NAMALWA (cell line): ENCODE data around the gene BCKDK.
"Not testable (repeated sequence)": the region's sequence is repeated elsewhere in the genome, so short reads cannot be mapped to it uniquely, and the experiment has no call there.

Source experiments
- DNase-seq: peaks from one replicate; pipeline ENCODE4 v3.0.0-alpha.2; 2015; ENCODE audit warnings: low spot score

The BCKDK gene

GRCh38 chr16:31127182-31127581, 19.0 kb downstream of the BCKDK start:
- no peak for DNase-seq

- DNase-seq = no peak
Observed at GRCh38 chr16:31128711-31129567, 20.8 kb downstream of the BCKDK start.

GRCh38 chr16:31129568-31130335, 21.6 kb downstream of the BCKDK start:
- DNase-seq = no peak

DNA sequence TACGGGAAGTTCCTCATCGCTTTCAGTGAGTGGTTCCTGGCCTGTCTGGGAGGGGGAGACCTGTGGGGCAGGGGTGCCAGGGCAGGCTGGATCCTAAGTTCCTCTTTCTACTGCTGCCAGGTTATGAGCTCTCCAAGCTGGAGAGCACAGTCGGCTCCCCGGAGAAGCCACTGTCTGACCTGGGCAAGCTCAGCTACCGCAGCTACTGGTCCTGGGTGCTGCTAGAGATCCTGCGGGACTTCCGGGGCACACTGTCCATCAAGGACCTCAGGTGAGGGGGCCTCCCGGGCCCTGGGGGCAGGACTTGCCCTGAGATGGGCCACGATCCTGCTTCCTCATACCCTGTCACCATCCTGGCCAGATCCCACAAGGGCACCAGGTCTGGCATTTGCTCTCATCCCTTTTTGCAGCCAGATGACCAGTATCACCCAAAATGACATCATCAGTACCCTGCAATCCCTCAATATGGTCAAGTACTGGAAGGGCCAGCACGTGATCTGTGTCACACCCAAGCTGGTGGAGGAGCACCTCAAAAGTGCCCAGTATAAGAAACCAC, 22.2 kb downstream of the BCKDK start:
- no peak for DNase-seq

DNA sequence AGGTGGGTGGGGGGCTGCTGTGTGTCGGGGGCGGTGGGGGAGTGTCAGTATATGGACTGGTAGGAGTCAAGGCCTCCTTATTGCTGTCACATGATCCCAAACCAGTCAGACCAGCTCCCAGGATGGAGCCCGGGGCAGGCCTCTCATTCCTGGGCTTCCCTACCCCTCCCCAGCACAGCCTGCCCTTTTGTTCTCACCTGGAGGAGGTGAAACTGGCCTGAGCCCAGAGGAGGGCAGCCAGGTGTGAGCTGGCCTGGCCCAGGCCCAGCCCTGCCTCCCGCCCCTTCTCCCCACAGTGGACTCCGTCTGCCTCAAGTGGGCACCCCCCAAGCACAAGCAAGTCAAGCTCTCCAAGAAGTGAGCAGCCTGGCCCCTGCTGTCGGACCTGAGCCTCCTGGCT, 22.7 kb downstream of the BCKDK start:
- no peak for DNase-seq

DNA sequence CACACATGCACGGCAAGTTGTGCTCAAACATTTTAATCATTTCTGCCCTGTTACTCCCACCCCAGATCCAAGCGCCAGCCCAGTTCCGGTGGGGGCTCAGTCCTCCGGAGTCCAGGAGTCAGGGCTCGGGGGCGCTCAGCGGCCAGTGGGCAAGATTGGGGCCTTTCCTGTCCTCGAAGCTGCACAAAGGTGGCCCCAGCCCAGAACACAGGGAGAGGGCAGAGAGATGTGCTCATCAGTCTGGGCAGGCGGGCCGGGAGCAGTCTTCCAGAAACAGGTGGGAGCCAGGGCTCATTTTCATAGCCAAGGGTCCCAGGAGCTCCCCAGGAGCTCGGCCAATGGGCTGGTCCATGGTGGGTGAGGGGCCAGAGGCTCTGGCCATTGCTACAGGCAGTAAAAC, 23.2 kb downstream of the BCKDK start:
- no peak for DNase-seq

GRCh38 chr16:31131841-31132271, 23.7 kb downstream of the BCKDK start:
- no peak for DNase-seq

DNA sequence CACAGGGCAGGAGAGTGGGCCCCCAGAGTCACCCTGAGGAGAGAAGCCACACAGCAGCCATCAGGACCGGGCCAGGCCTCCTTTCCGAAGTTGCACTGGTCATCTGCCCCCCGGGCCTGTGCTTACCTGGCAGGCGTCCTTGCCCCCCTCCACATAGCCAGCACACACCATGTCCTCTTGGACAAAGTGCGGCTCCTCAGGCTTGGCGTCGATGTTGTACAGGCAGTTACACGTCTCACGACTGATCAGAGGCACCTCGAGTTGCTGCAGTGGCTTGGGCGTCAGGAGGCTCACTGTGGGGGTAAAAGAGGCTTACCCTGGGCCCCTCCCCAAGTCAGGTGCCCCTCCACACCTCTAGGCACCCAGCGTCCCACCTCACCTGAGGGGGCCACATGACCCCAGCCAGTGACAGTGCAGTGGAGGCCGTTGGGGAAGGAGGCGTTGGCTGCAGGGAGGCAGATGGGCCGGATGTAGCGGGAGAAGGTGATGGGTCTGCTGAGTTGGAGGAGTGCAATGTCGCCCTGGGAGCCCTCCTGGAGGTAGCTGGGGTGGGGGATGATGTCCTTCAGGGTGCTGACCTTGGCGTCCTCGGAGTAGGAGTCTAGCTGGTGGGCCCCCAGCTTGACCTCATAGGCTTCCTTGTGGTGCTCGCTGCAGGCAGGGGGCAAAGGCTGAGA, 24.3 kb downstream of the BCKDK start:
- no peak for DNase-seq

- no peak for DNase-seq
Observed at GRCh38 chr16:31133046-31133501, 24.9 kb downstream of the BCKDK start.

- DNase-seq = no peak
Observed at GRCh38 chr16:31134091-31134571, 25.9 kb downstream of the BCKDK start.

DNA sequence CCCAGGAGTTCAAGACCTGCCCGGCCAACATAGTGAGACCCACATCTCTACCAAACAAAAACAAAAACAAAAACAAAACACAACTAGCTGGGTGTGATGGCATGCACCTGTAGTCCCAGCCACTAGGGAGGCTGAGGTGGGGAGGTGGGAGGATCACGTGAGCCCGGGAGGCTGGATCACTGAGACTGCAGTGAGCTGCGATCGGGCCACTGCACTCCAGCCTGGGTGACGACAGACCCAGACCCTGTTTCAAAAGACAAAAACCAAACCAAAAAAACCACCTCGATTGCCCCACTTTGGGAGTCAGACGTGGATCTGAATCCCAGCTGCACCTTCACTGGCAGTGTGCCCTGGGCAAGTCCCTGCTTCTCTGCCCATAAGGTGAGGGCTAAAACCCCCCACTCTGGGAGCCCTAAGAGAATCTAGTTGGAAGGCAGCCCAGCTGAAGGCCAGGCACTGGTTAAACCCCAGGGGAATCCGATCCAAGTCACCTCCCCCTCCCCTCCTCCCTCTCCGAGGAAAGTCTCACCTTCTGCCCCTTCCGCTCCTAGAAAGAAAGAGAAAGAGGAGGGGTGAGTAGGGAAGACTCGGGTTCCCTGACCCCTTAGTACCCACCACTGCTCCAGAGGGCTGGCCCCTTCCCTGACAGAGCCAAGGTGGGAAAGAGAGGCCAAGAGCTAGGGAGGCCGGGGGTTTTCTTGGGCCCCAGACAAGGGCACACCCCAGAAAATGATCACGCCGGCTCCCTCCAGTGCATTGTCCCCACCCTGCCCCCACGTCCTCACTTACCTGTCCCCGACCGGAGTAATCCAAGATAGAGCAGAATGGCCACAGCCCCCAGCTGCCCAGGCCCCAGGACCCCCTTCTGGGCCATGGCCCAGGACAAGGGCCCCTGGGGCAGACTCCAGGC, 26.7 kb downstream of the BCKDK start:
- DNase-seq = no peak

DNA sequence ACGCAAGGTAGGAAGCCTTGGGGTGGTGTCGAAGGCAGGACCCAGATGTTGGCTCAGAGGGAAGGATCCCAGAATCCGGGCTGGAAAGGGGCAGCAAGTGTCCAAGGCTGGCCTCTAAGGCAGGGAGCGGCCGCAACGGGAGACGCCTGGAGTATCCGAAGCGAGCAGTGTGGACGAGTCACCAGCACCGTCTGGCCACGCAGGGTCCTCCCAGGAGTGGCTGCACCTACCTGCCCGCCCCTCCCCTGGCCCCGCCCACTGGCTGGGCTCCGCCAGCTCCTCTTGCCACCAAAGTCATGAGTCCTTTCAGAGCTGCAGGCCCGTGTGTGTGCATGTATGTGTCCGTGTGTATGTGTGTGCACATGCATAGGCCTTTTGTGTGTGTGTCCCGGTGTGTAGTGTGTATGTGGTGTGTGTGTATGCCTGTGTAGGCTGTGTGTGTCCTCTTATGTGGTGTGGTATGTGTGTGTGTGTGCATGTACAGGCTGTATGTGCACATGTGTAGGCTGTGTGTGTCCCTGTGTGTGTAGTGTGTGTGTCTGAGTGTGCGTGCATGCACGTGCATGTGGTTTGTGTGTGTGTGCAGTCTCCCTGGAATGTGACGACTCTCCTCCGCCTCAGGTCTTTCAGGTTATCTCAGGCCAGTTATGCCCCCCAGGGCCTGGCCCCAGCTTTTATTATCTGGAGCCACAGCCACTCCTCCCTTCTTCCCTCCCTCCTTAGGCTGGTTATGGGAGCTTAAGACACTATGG, 27.5 kb downstream of the BCKDK start, which contains the start of gene PRSS8:
Gene PRSS8 (minus strand): TSS at position 193 of the 752 bp plus-strand sequence. CDS start 229 bp downstream, outside the sequence.
- DNase-seq = no peak

DNA sequence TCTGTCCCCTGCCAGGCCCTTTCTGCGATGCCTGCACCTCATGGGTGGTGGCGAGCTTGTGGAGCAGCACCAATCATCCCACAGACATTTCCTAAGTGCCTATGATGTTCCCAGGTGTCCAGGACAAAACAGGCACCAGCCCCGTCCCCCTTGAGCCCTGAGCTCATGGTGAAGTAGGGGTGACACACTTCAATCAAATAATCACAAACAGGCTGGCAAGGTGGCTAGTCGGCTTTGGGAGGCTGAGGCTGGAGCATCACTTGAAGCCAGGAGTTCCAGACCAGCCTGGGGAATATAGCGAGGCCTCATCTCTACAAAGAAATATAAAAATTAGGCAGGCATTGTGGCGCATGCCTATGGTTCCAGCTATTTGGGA, 28.1 kb downstream of the BCKDK start:
- no peak for DNase-seq

DNA sequence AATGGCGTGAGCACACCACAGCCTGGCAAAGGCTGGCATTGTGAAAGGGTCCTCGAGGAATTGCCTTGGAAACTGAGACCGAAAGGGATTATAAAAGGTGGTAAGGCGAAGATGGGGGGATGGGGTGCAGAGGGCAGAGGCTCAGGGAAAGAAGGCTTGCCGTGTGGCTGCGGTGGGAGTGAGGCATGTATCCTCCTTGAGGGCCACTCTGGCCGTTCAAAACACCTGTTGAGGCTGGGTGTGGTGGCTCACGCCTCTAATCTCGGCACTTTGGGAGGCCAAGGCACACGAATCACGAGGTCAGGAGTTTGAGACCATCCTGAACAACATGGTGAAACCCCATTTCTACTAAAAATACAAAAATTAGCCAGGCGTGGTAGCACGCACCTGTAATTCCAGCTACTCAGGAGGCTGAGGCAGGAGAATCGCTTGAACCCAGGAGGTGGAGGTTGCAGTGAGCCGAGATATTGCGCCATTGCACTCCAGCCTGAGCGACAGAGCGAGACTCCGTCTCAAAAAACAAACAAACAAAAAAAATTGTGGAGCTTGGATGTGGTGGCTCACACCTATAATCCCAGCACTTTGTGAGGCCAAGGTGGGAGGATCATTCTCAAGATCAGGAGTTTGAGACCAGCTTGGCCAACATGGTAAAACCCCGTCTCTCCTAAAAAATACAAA, 28.8 kb downstream of the BCKDK start:
- DNase-seq = not testable (repeated sequence)

DNA sequence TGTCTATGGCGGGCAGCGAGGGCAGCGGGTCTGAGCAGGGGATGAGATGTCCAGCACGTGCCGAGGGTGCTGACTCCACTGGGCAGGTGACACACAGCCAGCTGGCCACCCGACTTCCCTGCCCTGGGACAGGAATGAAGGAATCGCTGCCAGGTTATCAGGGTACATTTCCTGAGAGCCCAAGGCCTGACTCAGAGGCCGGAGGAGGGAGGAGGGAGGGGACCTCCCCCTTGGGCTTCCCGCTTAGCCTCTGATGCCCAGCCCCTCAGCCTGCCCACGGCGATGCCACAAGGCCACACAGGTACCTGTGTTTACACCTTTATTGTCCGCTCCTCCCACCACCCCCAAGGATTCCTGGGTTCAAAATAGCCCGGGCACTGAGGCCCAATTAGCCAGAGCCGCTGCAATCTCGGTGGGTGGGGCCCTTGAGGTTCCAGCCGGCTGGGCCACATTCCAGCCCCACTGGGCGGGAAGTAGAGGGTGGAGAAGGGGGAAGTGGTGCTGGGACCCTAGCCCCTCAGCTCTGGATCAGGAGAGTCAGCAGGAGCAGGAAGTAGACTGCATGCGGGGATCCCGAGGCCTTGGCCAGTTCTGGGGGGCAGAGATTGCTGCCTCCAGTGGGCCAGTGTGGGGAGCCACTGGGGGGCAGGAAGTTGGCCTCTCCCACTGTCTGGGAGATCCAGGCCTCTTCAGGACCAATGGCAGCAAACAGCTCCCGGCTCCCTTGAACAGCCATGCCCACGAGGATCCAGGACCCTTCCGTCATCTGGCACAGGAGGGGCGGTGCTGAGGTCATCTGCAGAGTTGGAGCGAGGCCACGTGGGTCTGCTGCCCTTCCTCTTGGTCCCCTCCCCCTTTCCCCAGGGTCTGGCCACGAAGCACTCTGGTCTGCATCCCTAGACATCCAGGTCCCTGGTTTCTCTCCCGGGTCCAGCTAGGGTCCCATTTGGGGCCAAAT, 30.7 kb downstream of the BCKDK start:
- DNase-seq = no peak

DNA sequence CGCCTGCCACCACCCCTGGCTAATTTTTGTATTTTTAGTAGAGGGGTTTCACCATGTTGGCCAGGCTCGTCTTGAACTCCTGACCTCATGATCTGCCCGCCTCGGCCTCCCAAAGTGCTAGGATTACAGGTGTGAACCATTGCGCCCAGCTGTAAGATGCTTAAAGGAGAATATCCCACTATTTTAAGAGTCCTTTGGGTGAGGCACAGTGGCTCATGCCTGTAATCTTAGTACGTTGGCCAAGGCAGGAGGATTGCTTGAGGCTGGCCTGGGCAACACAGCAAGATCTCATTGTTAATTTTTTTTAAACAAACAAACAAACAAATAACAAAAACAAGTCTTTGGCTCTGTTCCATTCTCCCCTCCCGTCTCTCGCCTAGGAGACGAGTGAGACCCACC, 32.9 kb downstream of the BCKDK start:
- not testable (repeated sequence) for DNase-seq

DNA sequence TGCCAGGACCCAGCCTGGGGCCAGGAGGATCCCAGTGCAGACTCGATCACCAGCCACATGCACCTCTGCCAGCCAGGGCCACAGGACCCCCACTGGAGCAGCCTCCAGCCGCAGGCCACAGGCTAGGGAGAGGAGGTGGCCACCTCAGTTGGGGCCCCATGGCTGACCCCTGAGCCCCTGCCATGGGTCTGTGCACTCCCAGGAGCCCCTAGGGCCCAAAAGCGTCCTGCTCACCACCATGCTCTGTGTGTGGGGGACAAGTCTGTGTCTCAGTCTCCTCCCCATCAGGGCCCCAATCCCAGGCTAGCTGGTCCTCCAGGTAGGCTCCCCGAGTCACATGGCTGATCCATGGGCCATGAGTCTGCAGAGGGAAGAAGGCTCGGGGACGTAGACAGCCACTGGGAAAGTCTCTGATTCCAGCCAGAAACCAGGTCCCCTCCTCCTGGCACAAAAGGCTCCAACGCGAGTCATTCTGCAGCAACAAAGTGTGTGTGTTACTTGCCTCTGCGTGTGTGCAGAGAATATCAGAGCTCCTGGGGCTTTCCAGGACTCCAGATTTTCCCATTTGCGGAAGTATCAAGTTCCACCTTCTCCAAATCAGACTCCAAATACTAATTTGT, 33.4 kb downstream of the BCKDK start:
- no peak for DNase-seq
